NCI-H82 treated with DMSO at 0.1 percent for 48 hours (cell line): Measurements from ENCODE around the gene SURF2.
"Not testable (repeated sequence)": the region's sequence is repeated elsewhere in the genome, so short reads cannot be mapped to it uniquely, and the experiment has no call there.

Experiments
- DNase-seq: peaks from one replicate; lab custom pipeline; 2025; ENCODE audit not compliant: unreplicated experiment; lab: John Stamatoyannopoulos, UW

The SURF2 gene

GRCh38 chr9:133356391-133357091 lies at the start of gene SURF2, which contains the start of gene SURF1:
Gene SURF2 (plus strand): TSS chr9:133356550. CDS start chr9:133356593, 43 bp downstream.
Gene SURF1 (minus strand): TSS chr9:133356487. CDS start chr9:133356453, 34 bp downstream.
- DNase-seq: peak; percentile 29

DNA sequence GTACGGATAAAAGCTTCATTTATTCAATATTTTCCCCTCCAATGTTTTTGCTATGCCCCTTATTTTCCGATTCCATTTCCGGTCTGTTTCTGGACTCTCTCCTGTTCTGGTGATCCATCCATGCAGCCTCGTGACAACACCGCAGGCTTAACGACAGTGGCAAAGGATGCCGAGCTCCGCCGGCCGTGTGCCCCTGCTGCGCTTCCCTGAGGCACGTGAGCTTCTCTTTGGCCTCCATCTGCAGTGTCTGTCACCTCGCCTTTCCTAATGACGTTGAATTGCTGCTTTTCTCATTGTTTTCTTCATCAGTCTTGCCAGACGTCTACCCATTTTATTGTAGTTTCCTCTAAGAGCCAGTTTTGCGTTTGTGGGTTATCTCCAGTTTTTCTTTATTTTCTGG lies 49.0 kb upstream of the SURF2 start:
- no peak for DNase-seq

DNA sequence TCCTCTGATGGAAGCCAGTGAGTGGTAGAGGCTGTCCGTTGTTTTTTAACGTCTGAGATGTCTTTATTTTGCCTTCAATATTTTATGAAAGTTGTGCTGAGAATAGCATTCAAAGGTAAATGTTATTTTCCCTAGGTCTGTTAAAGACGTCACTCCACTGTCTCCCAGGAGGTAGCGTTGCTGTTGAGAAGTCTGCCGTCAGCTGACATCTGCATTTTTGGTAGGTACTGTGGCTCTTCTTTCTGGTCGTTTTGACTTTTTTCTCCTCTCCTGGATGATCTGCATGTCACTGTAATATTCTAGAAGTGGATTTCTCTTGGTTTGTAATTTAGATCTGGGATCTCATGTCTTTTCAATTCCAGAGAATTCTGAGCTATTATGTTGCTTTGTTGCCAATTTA lies 46.7 kb upstream of the SURF2 start:
- no peak for DNase-seq

GRCh38 chr9:133315997-133316396 lies 40.4 kb upstream of the SURF2 start:
- no peak for DNase-seq

DNA sequence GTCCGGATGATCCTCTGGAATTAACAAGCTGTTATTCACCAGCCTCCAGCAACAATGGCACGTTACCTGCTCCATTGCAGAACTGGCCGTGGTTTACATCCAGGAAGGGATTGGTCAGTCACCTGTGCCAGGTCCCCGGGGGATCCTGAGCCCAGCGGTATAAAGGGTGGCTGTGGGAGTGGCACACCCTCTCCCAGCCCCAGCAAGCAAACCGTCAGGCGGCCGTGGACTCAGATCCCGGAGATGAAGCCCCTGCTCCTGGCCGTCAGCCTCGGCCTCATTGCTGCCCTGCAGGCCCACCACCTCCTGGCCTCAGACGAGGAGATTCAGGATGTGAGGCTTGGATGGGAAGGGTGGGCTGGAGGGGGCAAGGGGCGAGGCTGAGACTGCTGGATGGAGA lies 38.8 kb upstream of the SURF2 start:
- not testable (repeated sequence) for DNase-seq

- DNase-seq: no peak
Observed at GRCh38 chr9:133320421-133320881, 35.9 kb upstream of the SURF2 start.

DNA sequence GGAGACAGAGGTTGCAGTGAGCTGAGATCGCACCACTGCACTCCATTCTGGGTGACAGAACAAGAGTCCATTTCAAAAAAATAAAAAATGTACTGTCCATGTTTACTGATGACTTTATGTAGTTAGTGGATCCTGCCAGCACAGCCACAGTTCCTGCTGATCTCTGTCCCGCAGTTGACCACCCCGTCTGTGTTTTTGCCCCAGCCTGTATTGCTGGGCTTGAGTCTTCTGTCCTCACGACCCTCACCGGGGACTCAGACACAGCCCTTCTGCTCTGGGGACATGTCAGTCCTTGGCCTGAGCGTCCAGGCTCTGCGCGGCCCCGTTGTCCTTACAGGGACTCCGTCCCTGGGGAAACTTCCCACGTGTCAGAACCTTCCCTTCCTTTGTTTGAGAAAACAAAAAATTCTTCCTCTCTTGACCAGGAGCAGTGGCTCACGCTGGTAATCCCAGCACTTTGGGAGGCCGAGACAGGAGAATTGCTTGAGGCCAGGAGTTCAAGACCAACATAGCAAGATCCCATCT lies 34.9 kb upstream of the SURF2 start:
- no peak for DNase-seq

DNA sequence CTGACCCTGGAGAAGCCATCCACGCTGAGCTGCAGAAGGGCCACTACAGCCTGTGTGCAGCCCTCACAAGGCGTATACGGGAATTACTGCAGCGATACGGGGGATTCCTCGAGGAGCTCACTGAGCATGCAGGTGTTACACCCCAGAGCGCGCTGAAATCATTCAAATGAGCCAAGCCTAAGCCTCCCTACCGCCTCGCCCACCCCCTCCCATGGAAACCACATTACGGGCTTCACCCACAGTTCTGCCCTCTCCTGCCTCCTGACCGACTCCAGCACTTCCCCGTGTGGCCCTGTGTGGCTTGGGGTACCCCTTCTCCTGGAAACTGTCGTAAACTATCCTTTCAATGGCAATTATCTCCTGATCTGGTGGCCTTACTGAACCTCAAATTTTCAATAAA lies 33.6 kb upstream of the SURF2 start:
- DNase-seq: no peak

- DNase-seq: no peak
Observed at GRCh38 chr9:133323211-133323610, 33.1 kb upstream of the SURF2 start.

DNA sequence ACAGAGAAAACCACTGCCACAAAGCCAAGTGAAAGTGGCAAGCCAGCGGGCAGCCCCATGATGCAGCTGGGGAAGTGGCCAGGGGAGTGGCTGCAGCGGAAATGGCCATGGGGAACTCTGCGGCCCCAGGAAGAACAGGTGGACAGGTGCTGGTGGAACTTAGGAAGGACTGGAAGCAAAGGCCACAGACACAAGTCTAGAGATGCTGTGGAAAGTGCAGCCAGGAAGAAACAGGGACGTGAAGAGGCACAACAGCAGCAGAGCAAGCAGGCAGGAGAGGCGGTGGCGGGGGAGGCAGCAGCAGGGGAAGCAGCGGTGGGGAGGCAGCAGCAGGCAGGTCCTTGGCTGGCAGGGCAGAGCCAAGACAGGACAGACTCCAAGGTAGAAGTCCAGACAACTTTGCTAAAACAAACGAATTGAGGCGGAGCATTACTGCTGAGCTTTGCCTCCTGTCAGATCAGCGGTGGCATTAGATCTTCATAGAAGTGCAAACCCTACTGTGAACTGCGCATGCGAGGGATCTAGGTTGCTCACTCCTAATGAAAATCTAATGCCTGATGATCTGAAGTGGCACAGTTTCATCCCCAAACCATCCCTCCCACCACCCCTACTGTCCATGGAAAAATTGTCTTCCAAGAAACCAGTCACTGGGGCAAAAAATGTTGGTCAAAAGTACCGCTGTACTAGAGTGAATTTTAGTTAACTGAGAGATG lies 32.2 kb upstream of the SURF2 start:
- no peak for DNase-seq

- not testable (repeated sequence) for DNase-seq
Observed at GRCh38 chr9:133327021-133327420, 29.3 kb upstream of the SURF2 start.

DNA sequence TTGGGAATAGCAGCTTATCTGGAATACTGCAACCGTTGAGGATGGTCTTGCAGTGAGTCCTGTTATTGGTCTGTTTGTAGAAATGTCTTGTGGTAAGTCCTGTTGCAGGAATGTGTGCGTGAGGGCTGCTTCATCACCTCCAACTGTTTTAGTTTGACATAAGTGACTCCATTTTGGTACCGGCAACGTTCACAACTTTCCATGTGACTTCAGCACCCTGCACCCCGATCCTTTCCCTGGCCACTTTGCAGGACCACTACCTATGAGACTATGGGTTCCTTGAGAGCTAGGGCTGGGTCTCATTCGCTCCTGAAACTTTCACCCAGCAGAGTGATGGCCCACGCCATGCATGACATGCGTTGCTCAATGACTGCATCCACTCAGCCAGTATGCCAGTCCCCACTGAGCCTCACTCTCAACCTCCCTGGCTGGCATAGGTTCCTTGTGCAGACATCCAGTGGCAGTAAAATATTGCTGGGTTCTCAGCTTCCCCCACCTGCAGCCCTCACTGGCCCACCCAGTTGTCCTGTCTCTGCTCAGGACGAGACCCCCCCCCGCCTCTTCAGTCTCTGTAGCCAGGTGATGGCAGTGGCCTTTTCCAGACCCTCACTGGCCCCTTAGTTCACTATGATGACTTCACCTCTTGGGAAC lies 28.4 kb upstream of the SURF2 start:
- DNase-seq: no peak

DNA sequence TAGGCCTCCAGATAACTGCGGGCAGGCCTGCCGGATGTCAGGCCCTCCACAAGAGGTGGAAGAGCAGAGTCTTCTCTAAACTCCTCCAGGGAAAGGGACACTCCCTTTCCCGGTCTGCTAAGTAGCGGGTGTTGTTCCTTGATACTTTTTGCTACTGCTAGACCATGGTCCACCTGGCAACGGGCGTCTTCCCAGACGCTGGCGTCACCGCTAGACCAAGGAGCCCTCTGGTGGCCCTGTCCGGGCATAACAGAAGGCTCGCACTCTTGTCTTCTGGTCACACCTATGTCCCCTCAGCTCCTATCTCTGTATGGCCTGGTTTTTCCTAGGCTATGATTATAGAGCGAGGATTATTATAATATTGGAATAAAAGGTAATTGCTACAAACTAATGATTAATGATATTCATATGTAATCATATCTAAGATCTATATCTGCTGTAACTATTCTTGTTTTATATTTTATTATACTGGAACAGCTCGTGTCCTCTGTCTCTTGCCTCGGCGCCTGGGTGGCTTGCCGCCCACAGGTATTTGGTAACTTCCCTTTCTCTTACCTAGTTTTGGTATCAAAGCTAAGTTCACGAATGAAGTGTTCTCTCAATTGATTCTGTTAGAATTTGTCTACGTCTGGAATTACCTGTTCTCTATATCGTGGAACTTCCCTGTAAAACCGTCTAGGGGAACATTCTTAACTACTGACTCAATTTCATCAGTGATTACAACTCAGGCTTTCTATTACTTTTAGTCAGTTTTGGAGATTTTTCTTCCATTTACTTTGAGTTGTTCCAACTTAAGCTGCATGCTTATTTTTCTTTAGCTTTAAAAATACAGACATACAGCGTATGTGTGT lies 26.8 kb upstream of the SURF2 start:
- DNase-seq: not testable (repeated sequence)

GRCh38 chr9:133331221-133331620 lies 25.1 kb upstream of the SURF2 start:
- no peak for DNase-seq

DNA sequence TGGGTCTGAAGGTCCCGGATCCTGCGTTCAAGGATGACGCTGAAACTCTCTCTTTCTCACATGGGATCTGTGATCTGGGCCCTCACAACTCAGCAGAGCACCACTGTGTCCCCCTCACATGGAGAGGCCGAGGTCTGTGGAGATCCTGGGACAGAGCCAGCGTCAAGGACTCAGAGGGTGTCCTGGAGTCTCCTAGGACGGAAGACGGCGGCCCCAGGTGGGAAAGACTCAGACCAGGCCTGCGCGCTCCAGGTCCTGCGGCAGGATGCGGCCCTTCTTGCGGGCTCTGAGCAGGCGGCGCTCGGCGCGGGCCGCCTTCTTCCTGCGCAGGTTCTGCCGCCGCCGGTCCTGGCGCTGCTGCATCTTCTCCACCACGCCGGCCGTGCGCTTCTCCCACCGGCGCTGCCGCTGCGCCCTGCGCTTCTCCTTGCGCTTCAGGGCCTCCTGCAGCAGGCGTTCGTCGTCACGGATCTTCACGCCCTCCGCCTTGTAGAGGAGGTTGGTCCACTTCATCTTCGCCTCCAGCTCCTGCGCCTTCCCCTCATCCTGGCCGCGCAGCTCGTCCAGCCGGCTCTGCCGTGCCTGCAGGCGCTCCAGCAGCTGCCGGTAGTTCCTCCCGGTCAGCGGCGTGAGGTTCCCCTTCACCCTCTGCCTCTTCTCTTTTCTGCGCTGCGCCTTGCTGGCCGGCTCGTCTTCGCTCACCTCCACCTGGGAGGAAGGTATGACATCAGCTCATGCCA lies 24.5 kb upstream of the SURF2 start:
- no peak for DNase-seq

DNA sequence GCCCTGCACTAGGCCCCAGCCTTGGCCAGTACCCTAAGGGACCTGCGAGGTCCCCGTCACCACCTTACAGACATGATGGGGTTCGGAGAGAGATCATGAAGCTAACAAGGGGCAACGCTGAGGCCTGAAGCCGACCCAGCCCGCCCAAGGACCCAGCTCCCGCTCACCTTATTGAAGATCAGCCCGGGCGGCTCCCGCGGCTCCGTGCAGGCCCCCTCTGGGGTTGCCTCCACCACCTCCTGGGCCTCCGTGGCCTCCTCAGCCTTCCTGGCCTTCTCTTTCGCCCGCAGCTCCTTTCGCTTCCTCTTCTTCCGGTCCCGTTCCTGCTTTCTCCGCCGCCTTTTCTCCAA lies 24.0 kb upstream of the SURF2 start:
- DNase-seq: no peak

- no peak for DNase-seq
Observed at GRCh38 chr9:133333011-133333410, 23.3 kb upstream of the SURF2 start.

GRCh38 chr9:133333566-133333965 lies 22.8 kb upstream of the SURF2 start:
- no peak for DNase-seq

DNA sequence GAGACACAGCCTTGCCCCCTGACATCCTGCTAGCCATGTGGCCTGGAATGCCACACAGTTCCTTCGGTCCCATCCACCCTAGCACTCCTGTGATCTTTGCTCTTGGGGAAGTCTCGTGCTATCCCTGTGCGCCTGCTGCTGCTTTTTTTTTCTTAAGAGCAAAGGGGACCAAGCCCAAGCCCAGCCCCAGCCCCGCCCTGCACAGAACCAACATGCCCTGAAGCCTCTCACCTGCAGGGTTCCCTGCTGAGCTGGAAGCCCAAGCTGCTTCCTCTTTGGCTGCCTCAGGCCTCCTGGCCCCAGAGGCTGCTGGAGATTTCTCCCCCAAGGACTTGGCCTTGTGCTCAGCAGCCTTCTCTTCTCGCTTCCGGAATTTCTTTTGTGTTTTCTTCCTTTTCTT lies 22.2 kb upstream of the SURF2 start:
- DNase-seq: no peak

GRCh38 chr9:133334888-133335287 lies 21.5 kb upstream of the SURF2 start:
- not testable (repeated sequence) for DNase-seq
